ENCODE results near the gene SMARCC2. TPM values are rescaled to one million over a fixed set of nuclear protein-coding genes. Genes with fewer than 3 reads are reported as not detected.

Gene SMARCC2
- total and polyA plus RNA-seq, 9 of the 15 experiments (the other 6 are each of a cell fraction or from before 2014, with no cell fraction given) = 11.9 to 86.0 (median 36.6) TPM

- TF ChIP-seq, protein P1, sequence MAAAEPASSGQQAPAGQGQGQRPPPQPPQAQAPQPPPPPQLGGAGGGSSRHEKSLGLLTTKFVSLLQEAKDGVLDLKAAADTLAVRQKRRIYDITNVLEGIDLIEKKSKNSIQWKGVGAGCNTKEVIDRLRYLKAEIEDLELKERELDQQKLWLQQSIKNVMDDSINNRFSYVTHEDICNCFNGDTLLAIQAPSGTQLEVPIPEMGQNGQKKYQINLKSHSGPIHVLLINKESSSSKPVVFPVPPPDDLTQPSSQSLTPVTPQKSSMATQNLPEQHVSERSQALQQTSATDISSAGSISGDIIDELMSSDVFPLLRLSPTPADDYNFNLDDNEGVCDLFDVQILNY (CRISPR knock-in tag; IDR thresholded peaks at IDR 0.05) = 0 out of 2 replicates have a peak, but pooled peaks have one; percentile 51
- TF ChIP-seq ZBTB7A (IDR thresholded peaks at IDR 0.05; ENCODE audit: borderline replicate concordance, control insufficient read depth, low read depth, low read length) (peak; percentile 53; the same call in 1 of the 2 replicates), ARID4B (CRISPR knock-in tag; IDR thresholded peaks at IDR 0.05) (peak; percentile 41), MAFG (tag; conservative IDR thresholded peaks at IDR 0.05) (no peak), CBFA2T2 (conservative IDR thresholded peaks at IDR 0.05) (no peak), PATZ1 (CRISPR knock-in tag; IDR thresholded peaks at IDR 0.05; ENCODE audit: borderline replicate concordance) (no peak), RBM15 (IDR thresholded peaks at IDR 0.05; ENCODE audit: insufficient read depth, low read length) (no peak), ARHGAP35 (IDR thresholded peaks at IDR 0.05; ENCODE audit: partially characterized antibody) (no peak), PCBP1 (IDR thresholded peaks at IDR 0.05; ENCODE audit: low read depth, low read length, poor library complexity, severe bottlenecking) (peak; percentile 27), ZNF41 (CRISPR knock-in tag; conservative IDR thresholded peaks at IDR 0.05) (no peak), KDM1A (IDR thresholded peaks at IDR 0.05) (no peak), ARNT (IDR thresholded peaks at IDR 0.05) (0 out of 4 replicates have a peak, but pooled peaks of 1 of the 2 experiments have one; percentile 11), STAT6 (CRISPR knock-in tag; IDR thresholded peaks at IDR 0.05) (no peak), EHMT2 (IDR thresholded peaks at IDR 0.05) (no peak), BRCA1 (IDR thresholded peaks at IDR 0.05) (no peak), BRCA1 (CRISPR knock-in tag; IDR thresholded peaks at IDR 0.05) (no peak), ZNF146 (CRISPR knock-in tag; IDR thresholded peaks at IDR 0.05; ENCODE audit: unreplicated experiment) (no peak), CREB1 (IDR thresholded peaks at IDR 0.05) (peak; percentile 82), CREB1 (CRISPR knock-in tag; IDR thresholded peaks at IDR 0.05) (peak; percentile 83)
These were observed 61.2 kb downstream of the SMARCC2 start, which contains the start of gene ESYT1 (continued) for GRCh38 chr12:56127888-56128669.

Data from K562 (cell line).